NCI-H2196 treated with DMSO at 0.1 percent for 48 hours (cell line): ENCODE data around the gene TMCO5A.

ENCODE experiments used
- DNase-seq: peaks from one replicate; lab custom pipeline; 2025; ENCODE audit not compliant: unreplicated experiment; lab: John Stamatoyannopoulos, UW

Gene TMCO5A

DNA sequence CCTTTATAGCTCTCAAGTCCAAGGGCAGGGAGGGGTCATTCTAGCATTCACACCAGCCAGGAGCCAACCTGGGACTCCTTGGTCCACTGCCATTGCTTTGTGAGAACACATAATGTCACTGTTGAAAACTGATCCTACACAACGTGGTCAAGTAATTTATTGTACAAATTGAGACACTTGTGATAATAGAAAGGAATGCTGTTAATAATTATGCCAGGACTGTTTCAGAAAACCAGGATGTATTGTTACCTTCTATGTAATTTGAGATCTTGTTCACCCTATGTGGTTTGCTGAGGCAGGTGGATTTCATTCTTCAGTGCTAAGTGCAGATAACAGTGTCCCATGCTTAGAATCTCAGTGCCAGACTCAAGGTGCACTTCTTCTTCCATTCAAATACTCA lies 33.3 kb downstream of the TMCO5A start:
- no peak for DNase-seq

DNA sequence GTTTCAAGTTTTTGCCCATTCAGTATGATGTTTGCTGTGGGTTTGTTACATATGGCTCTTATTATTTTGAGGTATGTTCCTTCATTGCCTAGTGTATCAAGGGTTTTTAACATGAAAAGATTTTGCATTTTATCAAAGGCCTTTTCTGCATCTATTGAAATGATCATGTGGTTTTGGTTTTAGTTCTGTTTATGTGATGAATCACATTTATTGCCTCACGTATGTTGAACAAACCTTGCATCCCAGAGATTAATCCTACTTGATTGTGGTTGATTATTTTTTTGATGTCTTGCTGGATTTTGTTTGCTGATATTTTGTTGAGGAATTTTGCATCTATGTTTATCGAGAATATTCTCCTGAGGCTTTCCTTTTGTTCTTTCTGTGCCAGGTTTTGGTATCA lies 39.4 kb downstream of the TMCO5A start:
- DNase-seq, result no peak

DNA sequence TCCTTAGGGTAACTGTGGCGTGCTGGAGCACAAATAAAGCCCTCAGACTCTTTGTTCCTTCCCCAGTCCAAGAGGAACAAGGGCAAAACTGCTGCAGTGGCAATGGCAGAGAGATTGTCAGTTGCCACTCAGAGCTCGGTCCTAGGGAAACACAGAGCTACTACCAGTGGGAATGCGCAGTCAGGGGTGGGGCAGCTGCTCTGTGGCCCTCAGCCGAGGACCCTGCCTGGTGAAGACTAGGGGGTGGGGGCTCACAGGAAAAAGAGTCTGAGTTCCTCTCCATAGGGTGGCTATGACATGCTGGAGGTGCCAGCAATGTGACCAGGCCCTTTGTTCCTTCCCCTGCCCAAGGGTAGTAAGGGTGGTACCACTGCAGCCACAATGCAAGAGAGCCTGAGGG lies 43.8 kb downstream of the TMCO5A start:
- DNase-seq, result no peak

DNA sequence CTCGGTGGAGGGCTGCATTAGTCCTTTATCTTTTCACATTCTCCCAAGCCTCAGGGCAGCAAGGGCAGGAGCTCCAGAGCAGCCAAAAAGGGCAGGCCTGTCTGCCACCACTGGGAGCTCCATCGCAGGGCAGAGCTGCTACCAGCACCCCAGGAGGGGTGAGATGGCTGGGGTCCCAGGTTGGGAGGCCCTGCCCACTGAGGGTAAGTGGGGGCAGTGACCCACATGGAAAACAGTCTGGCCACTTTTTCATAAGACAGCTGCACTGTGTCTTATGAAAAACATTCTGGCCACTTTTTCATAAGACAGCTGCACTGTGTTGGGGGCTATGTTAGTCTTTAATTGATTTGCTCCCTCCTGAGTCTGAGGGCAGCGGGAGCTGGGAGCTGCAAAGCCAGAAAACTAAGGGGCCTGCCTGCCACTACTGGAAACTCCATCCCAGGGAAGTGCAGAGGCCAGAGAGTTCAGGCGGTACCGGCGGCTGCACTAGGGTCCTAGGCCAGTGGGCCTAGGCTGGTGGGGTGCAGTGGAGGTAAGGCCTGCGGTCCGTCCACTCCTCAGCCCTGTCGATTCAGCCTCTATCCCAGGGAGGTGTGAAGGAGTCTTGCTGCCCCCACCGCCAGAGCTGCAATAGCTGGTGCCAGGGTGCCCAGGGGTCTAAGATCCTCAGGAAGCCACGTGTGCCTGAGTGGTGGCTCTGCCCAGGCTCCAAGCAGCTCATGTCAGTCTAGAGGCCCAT lies 45.4 kb downstream of the TMCO5A start:
- DNase-seq, result no peak

DNA sequence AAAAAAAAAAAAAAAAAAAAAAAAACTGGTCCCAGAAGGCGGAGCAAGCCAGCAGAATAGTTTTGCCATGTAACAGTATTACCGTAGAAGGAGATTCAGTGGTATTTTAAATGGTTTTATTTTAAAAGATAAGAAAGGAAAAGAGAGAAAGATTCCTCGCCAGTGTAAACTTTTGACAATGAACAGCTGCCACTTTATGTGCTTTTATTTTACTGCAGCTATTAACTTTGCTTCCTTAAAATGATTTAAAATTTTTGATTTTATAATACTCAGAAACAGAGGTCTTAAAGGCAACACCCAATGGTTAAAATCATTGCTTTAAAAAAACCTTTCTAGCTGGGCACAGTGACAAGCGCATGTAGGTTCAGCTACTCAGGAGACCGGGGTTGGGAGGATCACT lies 46.8 kb downstream of the TMCO5A start:
- DNase-seq, result no peak

DNA sequence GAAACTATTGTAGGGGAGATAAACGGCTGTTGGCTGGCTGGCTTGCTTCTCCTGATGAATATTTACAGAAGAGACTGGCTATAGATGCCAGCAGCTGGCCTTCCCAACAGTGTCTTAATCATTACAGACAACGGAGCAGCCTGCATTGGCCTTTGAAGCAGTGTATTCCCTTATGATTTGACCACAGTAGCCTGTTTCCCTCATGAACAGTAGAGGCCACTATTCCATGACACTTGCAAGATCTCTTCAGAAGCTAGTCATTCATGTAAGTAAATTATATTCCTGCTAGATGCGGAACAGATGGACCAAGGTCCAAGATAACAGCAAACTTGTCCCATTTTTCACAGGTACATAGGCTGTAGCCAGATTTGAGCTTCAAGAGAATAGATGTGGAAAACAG lies 47.3 kb downstream of the TMCO5A start:
- DNase-seq, result no peak

DNA sequence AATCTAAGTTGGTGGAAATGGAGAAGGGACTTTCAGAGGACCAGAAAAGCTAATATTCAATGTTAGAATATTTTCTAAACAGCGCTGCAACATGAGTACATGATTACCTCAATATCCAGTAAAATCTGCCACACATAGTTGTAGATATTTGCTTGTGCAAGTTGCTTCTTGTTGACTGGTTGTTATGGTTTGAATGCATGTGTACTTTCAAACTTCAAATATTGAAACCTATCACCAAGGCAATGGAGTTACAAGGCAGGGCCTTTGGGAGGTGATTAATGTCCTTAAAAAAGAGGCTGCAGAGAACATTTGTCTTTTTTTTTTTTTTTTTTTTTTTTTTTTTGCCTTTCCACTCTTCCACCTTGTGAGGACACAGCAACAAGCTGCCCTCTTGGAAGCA lies 49.9 kb downstream of the TMCO5A start:
- no peak for DNase-seq

DNA sequence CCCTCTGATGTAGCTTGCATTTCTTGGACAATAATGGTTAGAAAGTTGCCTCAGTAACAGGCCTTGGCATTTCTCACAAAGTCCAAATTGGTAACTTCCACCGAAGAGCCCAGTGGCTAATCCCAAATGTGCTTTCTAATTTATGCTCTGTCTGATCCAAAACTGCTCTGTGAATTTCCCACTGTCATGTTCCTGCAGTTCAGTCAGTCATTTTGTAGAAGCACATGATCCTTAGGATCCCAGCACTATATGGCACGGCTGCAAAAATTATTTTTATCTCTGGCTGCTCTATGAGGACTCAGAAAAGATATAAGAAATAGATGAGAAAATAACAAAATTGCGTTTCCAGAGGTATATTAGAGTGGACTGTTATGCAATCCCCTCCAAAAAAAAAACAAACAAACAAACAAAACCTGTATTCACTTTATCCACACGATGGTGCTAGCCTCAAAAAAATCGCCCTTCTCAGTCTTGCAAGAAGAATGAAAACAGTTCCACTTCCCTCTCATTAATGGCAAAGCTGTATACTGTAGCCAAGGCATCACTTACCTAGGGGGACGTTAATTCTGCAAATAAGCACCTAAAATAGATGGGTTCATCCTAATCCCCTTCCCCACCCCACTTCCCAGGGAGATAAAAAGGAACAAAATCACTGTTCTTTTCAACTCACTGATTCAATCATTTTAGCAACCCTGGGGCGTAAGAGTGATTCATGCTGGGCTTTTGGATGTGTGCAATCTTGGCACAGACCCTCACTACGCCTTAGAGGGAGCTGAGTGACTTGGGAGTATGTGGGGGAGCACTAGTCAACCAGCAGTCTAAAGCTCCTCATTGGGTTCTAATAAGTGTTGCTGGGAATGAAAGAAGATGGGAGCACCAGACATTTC lies 61.3 kb downstream of the TMCO5A start:
- no peak for DNase-seq
